H9 (cell line): ENCODE results near the gene MED9. TPM values are rescaled to one million over a fixed set of nuclear protein-coding genes. Genes with fewer than 3 reads are reported as not detected.
A peak's percentile ranks its signal among the peaks of the same experiment; 100 is the strongest.

Experiments used
- DNase-seq: peaks from one replicate; pipeline ENCODE4 v3.0.0-alpha.2; 2017
- H2AFZ ChIP-seq: one replicate; pipeline ENCODE4 v1.6.1; 2013; ENCODE audit warnings: mild to moderate bottlenecking, low read length, control low read depth, moderate library complexity
- H2AK5ac ChIP-seq: 2 replicates; pipeline ENCODE4 v1.6.1; 2013; ENCODE audit warnings: low read length, control low read depth, mixed read lengths; ENCODE audit not compliant: insufficient read length
- H2BK120ac ChIP-seq: one replicate; pipeline ENCODE4 v1.6.1; 2013; ENCODE audit warnings: low read depth, mild to moderate bottlenecking, low read length, control low read depth, inconsistent platforms; ENCODE audit not compliant: poor library complexity, severe bottlenecking
- H2BK12ac ChIP-seq: 2 replicates; pipeline ENCODE4 v1.6.1; 2013; ENCODE audit warnings: low read length, control low read depth, mixed read lengths, low read depth; ENCODE audit not compliant: insufficient read length
- H2BK15ac ChIP-seq: 2 replicates; pipeline ENCODE4 v1.6.1; 2013; ENCODE audit warnings: low read depth, low read length, control low read depth
- H2BK20ac ChIP-seq: one replicate; pipeline ENCODE4 v1.6.1; 2013; ENCODE audit warnings: low read depth, mild to moderate bottlenecking, low read length, control low read depth, inconsistent platforms; ENCODE audit not compliant: poor library complexity, severe bottlenecking
- H2BK5ac ChIP-seq: 2 replicates; pipeline ENCODE4 v1.6.1; 2013; ENCODE audit warnings: low read length, control low read depth, mixed read lengths; ENCODE audit not compliant: insufficient read length
- H3K14ac ChIP-seq: 2 replicates; pipeline ENCODE4 v1.6.1; 2013; ENCODE audit warnings: low read length, control low read depth; ENCODE audit not compliant: insufficient read depth
- H3K18ac ChIP-seq: 2 replicates; pipeline ENCODE4 v1.6.1; 2013; ENCODE audit warnings: low read depth, mild to moderate bottlenecking, mixed read lengths, low read length, control low read depth; ENCODE audit not compliant: insufficient read length
- H3K23ac ChIP-seq: 2 replicates; pipeline ENCODE4 v1.6.1; 2013; ENCODE audit warnings: low read length, control low read depth, mixed read lengths, low read depth; ENCODE audit not compliant: insufficient read length
- H3K23me2 ChIP-seq: 2 replicates; pipeline ENCODE4 v1.6.1; 2013; ENCODE audit warnings: low read depth, mild to moderate bottlenecking, mixed read lengths, low read length, control low read depth; ENCODE audit not compliant: insufficient read length, poor library complexity, severe bottlenecking
- H3K27ac ChIP-seq: 2 replicates; pipeline ENCODE4 v1.5.1; 2013; ENCODE audit warnings: low read length, control low read depth, mixed read lengths, low read depth; ENCODE audit not compliant: insufficient read length
- H3K27me3 ChIP-seq: 2 replicates; pipeline ENCODE4 v1.6.1; 2013; ENCODE audit warnings: low read length, control low read depth, inconsistent platforms; ENCODE audit not compliant: insufficient read depth
- H3K4ac ChIP-seq: 2 replicates; pipeline ENCODE4 v1.6.1; 2013; ENCODE audit warnings: low read depth, mild to moderate bottlenecking, control low read depth, inconsistent platforms, low read length, moderate library complexity
- H3K4me1 ChIP-seq: 2 replicates; pipeline ENCODE4 v1.6.1; 2013; ENCODE audit warnings: low read length, control low read depth, inconsistent platforms; ENCODE audit not compliant: insufficient read depth
- H3K4me2 ChIP-seq: 2 replicates; pipeline ENCODE4 v1.6.1; 2013; ENCODE audit warnings: low read length, control low read depth, mixed read lengths; ENCODE audit not compliant: insufficient read length, insufficient read depth
- H3K56ac ChIP-seq: 2 replicates; pipeline ENCODE4 v1.6.1; 2013; ENCODE audit warnings: low read depth, mild to moderate bottlenecking, mixed read lengths, low read length, control low read depth; ENCODE audit not compliant: insufficient read length
- H3K79me1 ChIP-seq: 2 replicates; pipeline ENCODE4 v1.6.1; 2013; ENCODE audit warnings: low read depth, mild to moderate bottlenecking, moderate library complexity, low read length, control low read depth, inconsistent platforms; ENCODE audit not compliant: insufficient read depth, poor library complexity, severe bottlenecking
- H3K79me2 ChIP-seq: 2 replicates; pipeline ENCODE4 v1.6.1; 2013; ENCODE audit warnings: low read length, control low read depth, inconsistent platforms; ENCODE audit not compliant: insufficient read depth
- H3K9ac ChIP-seq: 2 replicates; pipeline ENCODE4 v1.6.1; 2013; ENCODE audit warnings: low read length, control low read depth, mixed read lengths; ENCODE audit not compliant: insufficient read length; ENCODE audit errors: extremely low read depth
- H3K9me3 ChIP-seq: one replicate; pipeline ENCODE4 v1.6.1; 2013; ENCODE audit warnings: low read depth, low read length, inconsistent platforms; ENCODE audit not compliant: control insufficient read depth
- H3T11ph ChIP-seq: one replicate; pipeline ENCODE4 v1.6.1; 2013; ENCODE audit warnings: mild to moderate bottlenecking, low read length, control low read depth, inconsistent platforms
- H4K20me1 ChIP-seq: one replicate; pipeline ENCODE4 v1.6.1; 2013; ENCODE audit not compliant: control insufficient read depth, insufficient read length, insufficient read depth
- H4K5ac ChIP-seq: 2 replicates; pipeline ENCODE4 v1.6.1; 2013; ENCODE audit warnings: low read depth, mild to moderate bottlenecking, mixed read lengths, low read length, control low read depth; ENCODE audit not compliant: insufficient read length
- H4K8ac ChIP-seq: replicated peaks from 2 replicates; pipeline ENCODE4 v1.6.1; 2013; ENCODE audit warnings: low read length, control low read depth, mixed read lengths, low read depth; ENCODE audit not compliant: insufficient read length
- H4K91ac ChIP-seq: 2 replicates; pipeline ENCODE4 v1.6.1; 2013; ENCODE audit warnings: low read depth, mild to moderate bottlenecking, moderate library complexity, mixed read lengths, low read length, control low read depth; ENCODE audit not compliant: insufficient read length
- H3K27ac Mint-ChIP-seq, 3 experiments: 2 replicates in 2 of 3; 3 replicates in 1 of 3; pipeline ENCODE4 v1.8.0; 2020 to 2021; ENCODE audit warnings: mixed read lengths in 3 of 3, mild to moderate bottlenecking in 1 of 3, moderate library complexity in 1 of 3
- H3K27me3 Mint-ChIP-seq: 2 replicates; pipeline ENCODE4 v1.8.0; 2021; ENCODE audit warnings: low read depth, mild to moderate bottlenecking, moderate library complexity, mixed read lengths
- H3K36me3 Mint-ChIP-seq, 3 experiments: 2 replicates in 2 of 3; 3 replicates in 1 of 3; pipeline ENCODE4 v1.8.0; 2020 to 2021; ENCODE audit warnings: low read depth in 3 of 3, mixed read lengths in 3 of 3; ENCODE audit not compliant: insufficient read depth in 1 of 3
- H3K4me1 Mint-ChIP-seq, 2 experiments: 2 replicates each; pipeline ENCODE4 v1.8.0; 2020; ENCODE audit warnings: mixed read lengths in 2 of 2
- H3K4me3 Mint-ChIP-seq, 2 experiments: 2 replicates in 1 of 2; 3 replicates in 1 of 2; pipeline ENCODE4 v1.8.0; 2020 to 2021; ENCODE audit warnings: mild to moderate bottlenecking in 2 of 2, mixed read lengths in 2 of 2, moderate library complexity in 1 of 2
- H3K9me3 Mint-ChIP-seq, 2 experiments: 2 replicates in 1 of 2; 3 replicates in 1 of 2; pipeline ENCODE4 v1.8.0; 2020; ENCODE audit warnings: mild to moderate bottlenecking in 2 of 2, mixed read lengths in 2 of 2, moderate library complexity in 1 of 2
- WGBS: extraction: QIAGEN DNeasy Blood & Tissue Kit; methylation state at CpG from one replicate; pipeline ENCODE4 v1.1.7; 2013; ENCODE audit warnings: missing lambda C conversion rate, low lambda C conversion rate, mixed read lengths; ENCODE audit not compliant: insufficient read length; ENCODE audit errors: extremely low coverage; 5-methylcytosine and 5-hydroxymethylcytosine counted together
- total RNA-seq: library from RNA; stranded (reverse); gene quantifications from 2 replicates; pipeline ENCODE4 v1.2.1, GENCODE V29; 2021
- TF ChIP-seq, protein P1 (sequence below): fragments of 200-600 bp; sonication (generic); conservative IDR thresholded peaks from 3 replicates; pipeline ENCODE4 v1.8.0; 2021; ENCODE audit warnings: antibody characterized with exemption, mild to moderate bottlenecking

Gene MED9
- total RNA-seq, 1 experiment from 2014 or later = 20.0 TPM

DNA sequence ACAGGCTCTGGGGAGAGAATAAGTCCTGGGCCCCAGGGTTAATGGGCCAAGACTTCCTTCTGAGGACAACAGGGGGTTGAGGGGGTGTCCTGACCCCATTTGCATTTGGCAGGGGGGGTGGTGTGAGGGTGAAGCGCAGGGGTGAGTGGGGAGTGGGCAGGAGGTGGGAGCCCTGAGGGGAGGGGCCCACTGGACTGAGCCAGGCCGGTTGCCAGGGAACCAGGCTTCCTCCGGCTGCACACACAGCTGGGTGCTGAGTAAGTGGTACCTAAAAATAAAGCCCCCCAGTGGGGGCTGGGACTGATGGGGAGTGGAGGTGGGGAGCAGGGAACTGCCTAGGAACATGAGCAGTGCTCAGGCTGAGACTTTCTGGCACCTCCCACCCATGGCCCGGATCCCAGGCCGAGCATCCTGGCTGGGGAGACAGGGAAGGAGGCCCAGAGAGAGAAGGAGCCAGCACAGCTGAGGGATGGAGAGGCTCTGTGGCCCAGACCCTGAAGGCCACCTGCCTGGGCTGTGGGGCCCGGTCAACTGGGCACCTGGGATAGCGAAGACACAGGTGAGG lies 26.8 kb downstream of the MED9 start:
- H2BK120ac ChIP-seq = no peak overlapping the region
- H3K18ac ChIP-seq = no peak overlapping the region
- no peak overlapping the region for H3T11ph ChIP-seq
- no peaks in the 10 kb centered on the region for H3K9me3 ChIP-seq
- H2BK5ac ChIP-seq = no peak overlapping the region
- no CpG with 5 or more reads among the region's 7 CpGs for WGBS
- H3K79me1 ChIP-seq = no peaks in the 10 kb centered on the region
- no peak overlapping the region for H2BK20ac ChIP-seq
- H3K56ac ChIP-seq = no peak overlapping the region
- Mint-ChIP-seq H3K27ac (no peak overlapping the region; a peak in 1 of 7 replicates), H3K36me3 (no peaks in the 10 kb centered on the region), H3K4me1 (peaks cover 12 to 14% of the 10 kb centered on the region in 2 experiments; a peak in 3 of 4 replicates), H3K9me3 (no peaks in the 10 kb centered on the region), H3K27me3 (peaks cover 11% of the 10 kb centered on the region), H3K4me3 (no peak overlapping the region)
- no peak overlapping the region for H3K4me2 ChIP-seq
- H4K8ac ChIP-seq = no peak overlapping the region
- H3K23me2 ChIP-seq = no peaks in the 10 kb centered on the region
- peak overlapping the region; percentile 50; the same call in 1 of the 2 replicates for H3K14ac ChIP-seq
- H4K5ac ChIP-seq = no peak overlapping the region
- TF ChIP-seq, protein P1, sequence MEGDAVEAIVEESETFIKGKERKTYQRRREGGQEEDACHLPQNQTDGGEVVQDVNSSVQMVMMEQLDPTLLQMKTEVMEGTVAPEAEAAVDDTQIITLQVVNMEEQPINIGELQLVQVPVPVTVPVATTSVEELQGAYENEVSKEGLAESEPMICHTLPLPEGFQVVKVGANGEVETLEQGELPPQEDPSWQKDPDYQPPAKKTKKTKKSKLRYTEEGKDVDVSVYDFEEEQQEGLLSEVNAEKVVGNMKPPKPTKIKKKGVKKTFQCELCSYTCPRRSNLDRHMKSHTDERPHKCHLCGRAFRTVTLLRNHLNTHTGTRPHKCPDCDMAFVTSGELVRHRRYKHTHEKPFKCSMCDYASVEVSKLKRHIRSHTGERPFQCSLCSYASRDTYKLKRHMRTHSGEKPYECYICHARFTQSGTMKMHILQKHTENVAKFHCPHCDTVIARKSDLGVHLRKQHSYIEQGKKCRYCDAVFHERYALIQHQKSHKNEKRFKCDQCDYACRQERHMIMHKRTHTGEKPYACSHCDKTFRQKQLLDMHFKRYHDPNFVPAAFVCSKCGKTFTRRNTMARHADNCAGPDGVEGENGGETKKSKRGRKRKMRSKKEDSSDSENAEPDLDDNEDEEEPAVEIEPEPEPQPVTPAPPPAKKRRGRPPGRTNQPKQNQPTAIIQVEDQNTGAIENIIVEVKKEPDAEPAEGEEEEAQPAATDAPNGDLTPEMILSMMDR = no peak
- H3K4ac ChIP-seq = no peak overlapping the region
- H3K4me1 ChIP-seq = no peaks in the 10 kb centered on the region
- H2BK12ac ChIP-seq = no peak overlapping the region
- no peaks in the 10 kb centered on the region for H3K79me2 ChIP-seq
- no peak overlapping the region for H4K91ac ChIP-seq
- no peaks in the 10 kb centered on the region for H3K27me3 ChIP-seq
- H3K9ac ChIP-seq = no peak overlapping the region
- H4K20me1 ChIP-seq = no peaks in the 10 kb centered on the region
- H2AK5ac ChIP-seq = no peak overlapping the region
- no peak overlapping the region for H2AFZ ChIP-seq
- DNase-seq = no peak
- H3K27ac ChIP-seq = no peak overlapping the region
- no peak overlapping the region for H3K23ac ChIP-seq
- no peak overlapping the region for H2BK15ac ChIP-seq
